HepG2 (cell line): Measurements from ENCODE around the gene WIZ. TPM values are rescaled to one million over a fixed set of nuclear protein-coding genes. Genes with fewer than 3 reads are reported as not detected.

ENCODE experiments used
- KIAA2018 ChIP-seq: sonication (generic); formaldehyde crosslinking; IDR thresholded peaks from 2 replicates; pipeline ENCODE4 v1.5.0; 2020; ENCODE audit warnings: mild to moderate bottlenecking, missing genetic modification reagents, borderline replicate concordance
- SAFB2 ChIP-seq: sonication (generic); formaldehyde crosslinking; IDR thresholded peaks from 2 replicates; pipeline ENCODE4 v1.5.1; 2020; ENCODE audit warnings: missing genetic modification reagents, low read depth, mild to moderate bottlenecking, borderline replicate concordance
- ZBTB2 ChIP-seq: sonication (generic); formaldehyde crosslinking; IDR thresholded peaks from 2 replicates; pipeline ENCODE4 v1.8.0; 2022; ENCODE audit warnings: low read depth, missing genetic modification reagents
- ZEB1 ChIP-seq: IDR thresholded peaks from 2 replicates; pipeline ENCODE4 v1.6.1; 2012; ENCODE audit warnings: mild to moderate bottlenecking, low read depth, inconsistent platforms; ENCODE audit not compliant: insufficient replicate concordance
- ZNF30 ChIP-seq: sonication (generic); formaldehyde crosslinking; IDR thresholded peaks from 2 replicates; pipeline ENCODE4 v1.5.0; 2020; ENCODE audit warnings: mild to moderate bottlenecking, missing genetic modification reagents
- ZNF33B ChIP-seq: sonication (generic); formaldehyde crosslinking; IDR thresholded peaks from 2 replicates; pipeline ENCODE4 v1.5.1; 2020; ENCODE audit warnings: mild to moderate bottlenecking, missing genetic modification reagents
- ZNF616 ChIP-seq: sonication (generic); formaldehyde crosslinking; IDR thresholded peaks from 2 replicates; pipeline ENCODE4 v1.5.0; 2020; ENCODE audit warnings: low read depth, mild to moderate bottlenecking, missing genetic modification reagents
- ZNF619 ChIP-seq: sonication (generic); formaldehyde crosslinking; IDR thresholded peaks from 2 replicates; pipeline ENCODE4 v1.4.0; 2020; ENCODE audit warnings: mild to moderate bottlenecking, missing genetic modification reagents
- ZNF788 ChIP-seq: sonication (generic); formaldehyde crosslinking; IDR thresholded peaks from 2 replicates; pipeline ENCODE4 v1.5.0; 2020; ENCODE audit warnings: mild to moderate bottlenecking, missing genetic modification reagents, borderline replicate concordance
- ZSCAN20 ChIP-seq: sonication (generic); formaldehyde crosslinking; IDR thresholded peaks from 2 replicates; pipeline ENCODE4 v1.4.0; 2020; ENCODE audit warnings: missing genetic modification reagents, mild to moderate bottlenecking, borderline replicate concordance
- polyA plus RNA-seq, 8 experiments: library from polyadenylated mRNA; depleted of rRNA in 3 of 8; stranded (reverse) in 7 of 8; unstranded in 1 of 8; fragments of >200 nt; fragmentation: Illumina TruSeq in 4 of 8; extraction: Trizol in 4 of 8; gene quantifications; 2 replicates each; pipeline versions ENCODE4 v1.2.1 to v1.2.3, GENCODE V29; 2011 to 2016; ENCODE audit warnings: low read depth in 4 of 8, missing spikeins in 1 of 8, mixed read lengths in 1 of 8; ENCODE audit not compliant: insufficient read depth in 1 of 8
- total RNA-seq, 5 experiments: library from RNA; depleted of rRNA; stranded (reverse); fragments of >200 nt; fragmentation: Illumina TruSeq; extraction: Trizol; gene quantifications; 2 replicates each; pipeline ENCODE4 v1.2.3, GENCODE V29; 2016; ENCODE audit warnings: low read depth in 1 of 5
- TF ChIP-seq, protein P1 (sequence below): sonication (generic); formaldehyde crosslinking; IDR thresholded peaks from 2 replicates; pipeline ENCODE4 v1.8.1; 2023; ENCODE audit warnings: mild to moderate bottlenecking, missing genetic modification reagents

Gene WIZ
- total and polyA plus RNA-seq, 2 of the 13 experiments (the other 11 are each of a cell fraction or from before 2014, with no cell fraction given): 4.7 to 4.8 TPM

DNA sequence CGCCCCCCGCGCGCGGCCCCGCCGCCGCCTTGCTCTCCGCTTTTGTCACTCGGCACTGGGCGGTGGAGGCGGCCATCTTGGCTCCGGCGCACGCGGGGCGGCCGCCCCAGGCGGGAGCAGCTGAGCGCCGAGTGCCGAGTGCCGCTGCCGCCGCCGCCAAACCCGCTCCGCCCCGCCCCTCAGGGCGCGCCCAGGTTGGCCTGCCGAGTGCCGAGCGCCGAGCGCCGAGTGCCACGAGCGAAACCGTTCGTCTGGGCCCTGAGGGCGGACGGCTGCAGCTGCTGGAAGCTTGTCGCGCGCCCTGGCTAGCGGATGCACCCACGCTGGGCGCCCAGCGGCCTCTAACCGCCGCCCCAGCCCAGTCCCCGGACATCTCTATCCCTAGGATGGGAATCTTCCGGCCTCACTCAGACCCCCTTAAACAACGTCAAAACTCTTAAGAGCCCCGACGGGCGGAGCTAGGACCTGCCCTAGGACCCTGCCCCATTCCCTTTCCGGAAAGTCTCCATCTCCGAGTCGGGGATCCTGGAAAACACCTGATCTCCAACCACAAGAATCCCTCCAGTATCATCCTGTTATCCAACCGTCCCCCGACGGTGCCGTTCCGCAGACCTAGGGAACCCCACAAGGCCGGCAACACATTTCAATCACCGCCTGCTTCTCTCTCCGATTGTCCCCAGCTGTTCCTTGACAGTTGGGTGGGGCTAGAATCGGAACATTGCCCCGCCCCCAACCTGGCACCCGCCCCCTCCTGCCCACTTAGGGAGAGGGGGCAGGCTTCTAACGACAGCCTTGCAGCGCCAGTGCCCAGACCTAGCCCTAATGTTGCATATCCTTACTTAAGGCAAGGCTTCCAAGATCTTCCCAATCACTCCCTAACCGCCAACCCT is 16.9 kb downstream of the WIZ start (continued):
- TF ChIP-seq ZNF616 (CRISPR knock-in tag) (no peak), ZEB1 (no peak), SAFB2 (CRISPR knock-in tag) (peak; percentile 30; the same call in 1 of the 2 replicates), ZNF30 (CRISPR knock-in tag) (no peak), ZNF788 (CRISPR knock-in tag) (peak; percentile 48; the same call in 1 of the 2 replicates), ZNF619 (CRISPR knock-in tag) (0 out of 2 replicates have a peak, but pooled peaks have one; percentile 25), KIAA2018 (CRISPR knock-in tag) (no peak), ZNF33B (CRISPR knock-in tag) (no peak), ZSCAN20 (CRISPR knock-in tag) (no peak), ZBTB2 (CRISPR knock-in tag) (no peak)
- TF ChIP-seq, protein P1, sequence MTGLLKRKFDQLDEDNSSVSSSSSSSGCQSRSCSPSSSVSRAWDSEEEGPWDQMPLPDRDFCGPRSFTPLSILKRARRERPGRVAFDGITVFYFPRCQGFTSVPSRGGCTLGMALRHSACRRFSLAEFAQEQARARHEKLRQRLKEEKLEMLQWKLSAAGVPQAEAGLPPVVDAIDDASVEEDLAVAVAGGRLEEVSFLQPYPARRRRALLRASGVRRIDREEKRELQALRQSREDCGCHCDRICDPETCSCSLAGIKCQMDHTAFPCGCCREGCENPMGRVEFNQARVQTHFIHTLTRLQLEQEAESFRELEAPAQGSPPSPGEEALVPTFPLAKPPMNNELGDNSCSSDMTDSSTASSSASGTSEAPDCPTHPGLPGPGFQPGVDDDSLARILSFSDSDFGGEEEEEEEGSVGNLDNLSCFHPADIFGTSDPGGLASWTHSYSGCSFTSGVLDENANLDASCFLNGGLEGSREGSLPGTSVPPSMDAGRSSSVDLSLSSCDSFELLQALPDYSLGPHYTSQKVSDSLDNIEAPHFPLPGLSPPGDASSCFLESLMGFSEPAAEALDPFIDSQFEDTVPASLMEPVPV: no peak; the same call in 1 of the 2 replicates
